Lower leg skin (tissue), 4 donors: ENCODE measurements around the gene SUMF1. TPM values are rescaled to one million over a fixed set of nuclear protein-coding genes. Genes with fewer than 3 reads are reported as not detected.

ENCODE experiments used
- DNase-seq, 2 donors: peaks; one replicate each; pipeline ENCODE4 v3.0.0-alpha.2; 2019; ENCODE audit warnings: low spot score in 2 of 2
- H3K4me3 ChIP-seq: fragments of 200-600 bp; sonication (generic); 2 replicates; pipeline ENCODE4 v1.5.1; 2017; ENCODE audit warnings: mild to moderate bottlenecking, low read depth; ENCODE audit not compliant: poor library complexity, severe bottlenecking
- POLR2A ChIP-seq, 2 donors: fragments of 450-650 bp; IDR thresholded peaks; one replicate each; pipeline ENCODE4 v1.6.1; 2016 to 2017; ENCODE audit warnings: antibody characterized with exemption in 2 of 2, mild to moderate bottlenecking in 1 of 2, moderate library complexity in 1 of 2
- WGBS, 2 donors: methylation state at CpG; one replicate each; pipeline ENCODE4 v1.1.5; 2018; 5-methylcytosine and 5-hydroxymethylcytosine counted together
- intact Hi-C: fragments of 100-400 bp; cut with DNase I; formaldehyde crosslinking; loops from one replicate; pipeline ENCODE4 v1.15.0; 2023; ENCODE audit warnings: low total_unique reads
- total RNA-seq, 4 donors: library from RNA; depleted of rRNA; stranded (reverse); fragments of >200 nt; gene quantifications; one replicate each; pipeline ENCODE4 v1.1.0, GENCODE V29; 2016
- TF ChIP-seq, protein P1 (sequence below), 3 donors: fragments of 450-650 bp; IDR thresholded peaks; one replicate each; pipeline ENCODE4 v1.5.1; 2016; ENCODE audit warnings: antibody characterized with exemption in 3 of 3, mild to moderate bottlenecking in 3 of 3, moderate library complexity in 2 of 3

Gene SUMF1
- total RNA-seq, 4 donors from 2014 or later = 35.2 to 63.8 (median 59.6) TPM

DNA sequence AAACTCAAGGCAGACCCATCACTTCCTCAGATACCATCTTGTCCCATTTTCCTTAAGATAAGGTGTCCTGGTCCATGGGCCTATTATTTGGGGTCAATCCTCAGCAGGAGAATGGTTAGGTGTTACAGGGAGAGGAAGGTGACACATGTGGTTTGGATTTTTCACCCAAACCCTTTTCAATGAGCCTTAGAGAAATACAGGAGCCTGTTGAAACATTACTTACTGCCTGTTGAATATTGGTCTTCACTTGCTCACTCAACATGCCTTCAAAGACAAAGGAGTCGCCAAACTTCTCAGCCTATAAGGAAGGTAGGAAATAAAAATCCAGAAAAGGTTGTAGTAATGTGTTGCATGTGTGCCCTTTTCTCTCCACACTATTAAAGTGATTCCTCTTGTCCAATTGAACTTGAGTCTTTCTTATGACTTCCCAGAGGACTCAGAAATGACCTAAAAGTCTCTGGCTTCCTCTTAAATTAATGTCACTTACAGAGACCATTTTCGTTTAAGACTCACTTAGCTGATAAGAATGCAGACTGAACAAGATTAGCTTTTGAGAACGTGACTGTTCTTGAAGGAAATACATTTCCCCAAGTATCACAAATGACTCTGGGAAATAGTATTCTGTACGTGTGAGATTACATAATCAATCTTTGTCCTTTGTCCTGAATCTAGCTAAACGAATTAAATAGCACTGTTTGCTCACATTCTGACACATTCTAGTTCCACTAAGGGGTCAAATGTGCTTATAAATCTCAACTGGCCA, 17.8 kb downstream of the SUMF1 start:
- 73 to 79% methylated on average over 5 of the region's 5 CpGs for WGBS, 2 donors
- DNase-seq = no peak
- intact Hi-C loops = no loop called here
- TF ChIP-seq, protein P1, sequence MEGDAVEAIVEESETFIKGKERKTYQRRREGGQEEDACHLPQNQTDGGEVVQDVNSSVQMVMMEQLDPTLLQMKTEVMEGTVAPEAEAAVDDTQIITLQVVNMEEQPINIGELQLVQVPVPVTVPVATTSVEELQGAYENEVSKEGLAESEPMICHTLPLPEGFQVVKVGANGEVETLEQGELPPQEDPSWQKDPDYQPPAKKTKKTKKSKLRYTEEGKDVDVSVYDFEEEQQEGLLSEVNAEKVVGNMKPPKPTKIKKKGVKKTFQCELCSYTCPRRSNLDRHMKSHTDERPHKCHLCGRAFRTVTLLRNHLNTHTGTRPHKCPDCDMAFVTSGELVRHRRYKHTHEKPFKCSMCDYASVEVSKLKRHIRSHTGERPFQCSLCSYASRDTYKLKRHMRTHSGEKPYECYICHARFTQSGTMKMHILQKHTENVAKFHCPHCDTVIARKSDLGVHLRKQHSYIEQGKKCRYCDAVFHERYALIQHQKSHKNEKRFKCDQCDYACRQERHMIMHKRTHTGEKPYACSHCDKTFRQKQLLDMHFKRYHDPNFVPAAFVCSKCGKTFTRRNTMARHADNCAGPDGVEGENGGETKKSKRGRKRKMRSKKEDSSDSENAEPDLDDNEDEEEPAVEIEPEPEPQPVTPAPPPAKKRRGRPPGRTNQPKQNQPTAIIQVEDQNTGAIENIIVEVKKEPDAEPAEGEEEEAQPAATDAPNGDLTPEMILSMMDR (IDR thresholded peaks at IDR 0.05) = no peak
- no peak for TF ChIP-seq POLR2A (IDR thresholded peaks at IDR 0.05)
- H3K4me3 ChIP-seq = no peak overlapping the region

DNA sequence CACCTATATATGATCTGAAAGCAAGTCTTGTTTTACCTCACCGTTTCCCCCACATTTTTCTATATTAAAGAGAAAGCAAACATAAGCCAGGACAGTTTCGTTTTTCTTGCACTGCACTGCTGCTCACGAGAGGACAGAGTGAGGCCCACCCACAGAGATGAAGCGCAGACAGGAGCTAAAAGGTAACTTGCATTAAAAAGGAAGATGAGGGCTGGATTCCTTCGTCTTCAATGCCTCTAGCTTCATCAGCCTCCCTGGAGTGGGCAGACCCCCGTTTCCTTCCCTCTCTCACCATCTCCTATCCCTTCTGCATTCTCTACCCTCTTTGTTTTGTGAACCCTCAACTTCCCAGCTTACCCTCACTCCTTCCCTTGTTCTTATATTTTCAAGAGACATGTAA, 18.9 kb downstream of the SUMF1 start:
- H3K4me3 ChIP-seq = no peak overlapping the region
- DNase-seq = no peak
- TF ChIP-seq, protein P1 (IDR thresholded peaks at IDR 0.05) = no peak
- TF ChIP-seq POLR2A (IDR thresholded peaks at IDR 0.05) = no peak
- intact Hi-C loops = no loop called here
- 78 to 84% methylated on average over 6 of the region's 6 CpGs for WGBS, 2 donors

DNA sequence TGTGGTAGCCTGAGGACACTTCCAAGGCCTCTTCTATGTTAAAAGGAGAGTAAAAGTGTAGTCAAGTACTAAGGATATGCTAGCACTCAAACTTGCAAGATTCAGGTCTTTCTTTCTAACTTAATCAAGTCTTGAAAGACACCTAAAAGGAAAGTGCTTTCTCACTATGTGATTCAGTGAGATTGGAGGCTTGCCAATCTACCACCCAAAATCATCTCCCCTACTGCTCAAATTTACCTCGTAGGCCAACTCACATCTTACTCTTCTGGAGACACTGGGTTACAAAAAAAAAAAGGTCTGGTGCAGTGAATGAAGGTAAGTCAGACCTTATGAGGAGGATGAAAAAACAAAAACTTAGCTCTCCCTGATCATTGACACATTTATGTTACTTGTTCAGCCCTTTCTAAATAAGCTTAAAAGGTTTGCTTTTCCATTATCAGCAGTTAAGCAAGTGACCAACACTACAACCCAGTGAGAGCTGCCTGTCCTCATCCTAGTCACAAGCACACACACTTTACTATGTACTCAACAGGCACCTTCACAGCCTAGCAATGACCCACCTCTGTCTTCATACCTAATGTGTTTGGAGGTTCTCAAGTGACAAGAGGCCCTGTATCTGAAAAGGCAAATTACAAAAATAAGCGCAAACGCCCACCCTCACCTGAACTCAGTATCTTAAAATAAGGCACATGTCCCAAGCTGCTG, 19.6 kb downstream of the SUMF1 start:
- intact Hi-C loops = no loop called here
- TF ChIP-seq POLR2A (IDR thresholded peaks at IDR 0.05) = no peak
- TF ChIP-seq, protein P1 (IDR thresholded peaks at IDR 0.05) = no peak
- no peak for DNase-seq
- WGBS, 2 donors = 83 to 91% methylated on average over 3 of the region's 3 CpGs
- no peak overlapping the region for H3K4me3 ChIP-seq

DNA sequence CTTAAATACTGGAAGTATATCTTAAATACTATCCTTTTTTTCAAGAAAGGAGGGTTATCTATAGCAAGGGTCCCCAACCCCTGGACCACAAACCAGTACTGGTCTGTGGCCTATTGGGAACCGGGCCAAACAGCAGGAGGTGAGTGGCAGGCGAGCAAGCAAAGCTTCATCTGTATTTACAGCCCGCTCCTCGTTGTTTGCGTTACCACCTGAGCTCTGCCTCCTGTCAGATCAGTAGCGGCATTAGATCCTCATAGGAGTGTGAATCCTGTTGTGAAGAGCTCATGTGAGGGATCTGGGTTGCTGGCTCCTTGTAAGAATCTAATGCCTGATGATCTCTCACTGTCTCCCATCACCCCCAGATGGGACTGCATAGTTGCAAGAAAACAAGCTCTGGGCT, 26.1 kb downstream of the SUMF1 start:
- TF ChIP-seq POLR2A (IDR thresholded peaks at IDR 0.05) = no peak
- TF ChIP-seq, protein P1 (IDR thresholded peaks at IDR 0.05) = no peak
- no peak for DNase-seq
- intact Hi-C loops = no loop called here
- no peak overlapping the region for H3K4me3 ChIP-seq
- 93 to 99% methylated on average over 6 of the region's 6 CpGs for WGBS, 2 donors

DNA sequence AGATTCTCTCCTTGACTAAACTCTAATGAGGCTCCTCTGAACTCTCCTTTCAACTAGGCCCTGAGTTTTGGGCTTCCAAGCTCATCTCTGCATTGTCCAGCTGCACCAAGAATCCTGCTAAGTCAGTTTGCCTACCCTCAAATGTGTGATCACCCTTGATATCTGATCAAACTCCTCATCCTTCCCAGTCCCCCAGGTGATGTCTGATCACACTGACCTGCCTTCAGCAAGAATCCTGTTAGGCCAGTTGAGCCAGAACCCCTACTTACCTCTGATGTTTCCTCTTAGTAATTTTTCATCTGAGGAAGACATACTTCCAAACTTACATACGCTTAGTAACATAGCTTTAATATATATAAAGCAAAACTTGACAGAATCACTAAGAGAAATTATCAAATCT, 28.8 kb downstream of the SUMF1 start:
- no peak overlapping the region for H3K4me3 ChIP-seq
- no peak for TF ChIP-seq POLR2A (IDR thresholded peaks at IDR 0.05)
- TF ChIP-seq, protein P1 (IDR thresholded peaks at IDR 0.05) = no peak
- DNase-seq = no peak
- intact Hi-C loops = no loop called here
- 79 to 84% methylated on average over 1 of the region's 1 CpG for WGBS, 2 donors
